Trophoblast cell (in vitro differentiated cells and primary cell): ENCODE data around the gene MAB21L3.
A peak's percentile ranks its signal among the peaks of the same experiment; 100 is the strongest.

Experiments
- DNase-seq, 2 donors: peaks; one replicate each; pipeline ENCODE4 v3.0.0-alpha.2; 2016
- H2AFZ ChIP-seq: 2 replicates; pipeline ENCODE4 v1.6.1; 2013; ENCODE audit warnings: low read length, moderate library complexity, mild to moderate bottlenecking; ENCODE audit not compliant: insufficient read depth, poor library complexity
- H2AK5ac ChIP-seq: 2 replicates; pipeline ENCODE4 v1.6.1; 2013; ENCODE audit warnings: mild to moderate bottlenecking, low read length
- H2BK120ac ChIP-seq: 2 replicates; pipeline ENCODE4 v1.6.1; 2013; ENCODE audit warnings: low read length, mild to moderate bottlenecking, moderate library complexity; ENCODE audit not compliant: insufficient read depth, poor library complexity
- H2BK12ac ChIP-seq: 2 replicates; pipeline ENCODE4 v1.6.1; 2013; ENCODE audit warnings: mild to moderate bottlenecking, low read length, moderate library complexity
- H2BK5ac ChIP-seq: 2 replicates; pipeline ENCODE4 v1.6.1; 2013; ENCODE audit warnings: low read length, low read depth, moderate library complexity, mild to moderate bottlenecking; ENCODE audit not compliant: poor library complexity
- H3K14ac ChIP-seq: 2 replicates; pipeline ENCODE4 v1.6.1; 2013; ENCODE audit warnings: mild to moderate bottlenecking, low read length
- H3K18ac ChIP-seq: 2 replicates; pipeline ENCODE4 v1.6.1; 2013; ENCODE audit warnings: mild to moderate bottlenecking, low read length
- H3K23ac ChIP-seq: 2 replicates; pipeline ENCODE4 v1.6.1; 2013; ENCODE audit warnings: low read length
- H3K27ac ChIP-seq: 2 replicates; pipeline ENCODE4 v1.5.1; 2013; ENCODE audit warnings: low read depth, mild to moderate bottlenecking, inconsistent platforms, low read length, moderate library complexity
- H3K27me3 ChIP-seq: 2 replicates; pipeline ENCODE4 v1.6.1; 2013; ENCODE audit warnings: inconsistent platforms, mild to moderate bottlenecking, low read length, moderate library complexity; ENCODE audit not compliant: insufficient read depth
- H3K36me3 ChIP-seq, 2 experiments: 1 replicate in 1 of 2; 2 replicates in 1 of 2; pipeline ENCODE4 v1.6.1; 2013; ENCODE audit warnings: low read length in 2 of 2, mild to moderate bottlenecking in 2 of 2, moderate library complexity in 1 of 2; ENCODE audit not compliant: insufficient read depth in 2 of 2, control insufficient read depth in 1 of 2
- H3K4ac ChIP-seq: 2 replicates; pipeline ENCODE4 v1.6.1; 2013; ENCODE audit warnings: low read depth, mild to moderate bottlenecking, low read length, moderate library complexity
- H3K4me1 ChIP-seq, 2 experiments: 1 replicate in 1 of 2; 2 replicates in 1 of 2; pipeline ENCODE4 v1.6.1; 2013; ENCODE audit warnings: low read length in 2 of 2, mild to moderate bottlenecking in 2 of 2, moderate library complexity in 1 of 2; ENCODE audit not compliant: insufficient read depth in 2 of 2, control insufficient read depth in 1 of 2
- H3K4me2 ChIP-seq: 2 replicates; pipeline ENCODE4 v1.6.1; 2013; ENCODE audit warnings: inconsistent platforms, mild to moderate bottlenecking, low read length, moderate library complexity
- H3K4me3 ChIP-seq: 2 replicates; pipeline ENCODE4 v1.5.1; 2013; ENCODE audit warnings: mild to moderate bottlenecking, low read depth, low read length, inconsistent platforms
- H3K79me1 ChIP-seq: one replicate; pipeline ENCODE4 v1.6.1; 2013; ENCODE audit warnings: low read length
- H3K79me2 ChIP-seq: 2 replicates; pipeline ENCODE4 v1.6.1; 2013; ENCODE audit warnings: low read length, mild to moderate bottlenecking; ENCODE audit not compliant: control insufficient read depth, insufficient read depth, poor library complexity
- H3K9ac ChIP-seq: 2 replicates; pipeline ENCODE4 v1.6.1; 2013; ENCODE audit warnings: mild to moderate bottlenecking, low read length
- H3K9me3 ChIP-seq: 2 replicates; pipeline ENCODE4 v1.6.1; 2013; ENCODE audit warnings: low read depth, mild to moderate bottlenecking, control low read depth, inconsistent platforms, low read length; ENCODE audit not compliant: insufficient read depth
- H4K12ac ChIP-seq: 2 replicates; pipeline ENCODE4 v1.6.1; 2013; ENCODE audit warnings: low read depth, mild to moderate bottlenecking, low read length, moderate library complexity
- H4K8ac ChIP-seq: 2 replicates; pipeline ENCODE4 v1.6.1; 2013; ENCODE audit warnings: low read depth, mild to moderate bottlenecking, low read length, moderate library complexity
- H4K91ac ChIP-seq: one replicate; pipeline ENCODE4 v1.6.1; 2013; ENCODE audit warnings: low read depth, mild to moderate bottlenecking, low read length, moderate library complexity
- WGBS: extraction: QIAGEN DNeasy Blood & Tissue Kit; methylation state at CpG from one replicate; pipeline ENCODE4 v1.1.7; 2013; ENCODE audit warnings: missing lambda C conversion rate; ENCODE audit not compliant: insufficient read length, insufficient coverage; ENCODE audit errors: extremely low coverage; 5-methylcytosine and 5-hydroxymethylcytosine counted together

The MAB21L3 gene

GRCh38 chr1:116177861-116178260 lies 66.7 kb downstream of the MAB21L3 start:
- H3K4me2 ChIP-seq: no peak overlapping the region
- no peak overlapping the region for H2BK120ac ChIP-seq
- no peak overlapping the region for H3K18ac ChIP-seq
- peak overlapping the region; percentile 41 for H3K9ac ChIP-seq
- H3K14ac ChIP-seq: no peak overlapping the region
- H3K27me3 ChIP-seq: no peaks in the 10 kb centered on the region
- no peak overlapping the region for H3K4me3 ChIP-seq
- H2BK12ac ChIP-seq: no peak overlapping the region
- no peaks in the 10 kb centered on the region for H3K79me1 ChIP-seq
- DNase-seq: no peak
- H3K23ac ChIP-seq: no peak overlapping the region
- H3K4me1 ChIP-seq: peaks cover 6 to 7% of the 10 kb centered on the region in 2 experiments
- no peak overlapping the region for H4K12ac ChIP-seq
- H2BK5ac ChIP-seq: no peak overlapping the region
- no peak overlapping the region for H4K91ac ChIP-seq
- H3K36me3 ChIP-seq: no peaks in the 10 kb centered on the region
- no peak overlapping the region for H2AK5ac ChIP-seq
- no peak overlapping the region for H3K4ac ChIP-seq
- H2AFZ ChIP-seq: no peak overlapping the region
- no peak overlapping the region for H4K8ac ChIP-seq
- H3K9me3 ChIP-seq: peaks cover 2% of the 10 kb centered on the region
- H3K79me2 ChIP-seq: no peaks in the 10 kb centered on the region
- no CpG with 5 or more reads among the region's 3 CpGs for WGBS
- H3K27ac ChIP-seq: no peak overlapping the region

DNA sequence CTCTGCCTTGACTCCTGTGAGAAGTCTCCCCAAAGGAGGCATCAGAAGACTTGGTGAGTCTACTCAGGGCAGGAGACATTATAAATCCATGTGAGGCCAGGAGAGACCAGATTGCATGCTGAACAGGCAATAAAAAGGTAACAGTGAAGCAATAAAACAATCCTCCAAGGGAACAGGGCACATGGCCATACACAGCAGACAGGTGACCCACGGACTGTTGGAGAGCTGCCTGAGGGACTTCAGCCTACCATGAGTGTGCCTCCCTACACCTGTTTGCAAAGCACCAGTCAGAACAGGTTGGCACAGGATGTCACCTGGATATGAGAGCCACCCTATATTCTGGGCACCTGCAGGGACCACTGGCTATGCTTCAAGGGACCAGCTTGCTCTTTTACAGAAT lies 67.6 kb downstream of the MAB21L3 start:
- Histone ChIP-seq H4K12ac (no peak overlapping the region), H4K8ac (no peak overlapping the region), H3K36me3 (no peaks in the 10 kb centered on the region), H2BK5ac (no peak overlapping the region), H3K79me2 (no peaks in the 10 kb centered on the region), H3K27me3 (no peaks in the 10 kb centered on the region), H3K9me3 (peaks cover 2% of the 10 kb centered on the region), H2AK5ac (no peak overlapping the region), H3K14ac (no peak overlapping the region), H3K4me1 (peaks cover 6 to 7% of the 10 kb centered on the region in 2 experiments), H4K91ac (no peak overlapping the region), H2AFZ (no peak overlapping the region), H3K9ac (no peak overlapping the region), H2BK12ac (no peak overlapping the region), H3K4ac (no peak overlapping the region), H3K4me2 (no peak overlapping the region), H3K23ac (no peak overlapping the region), H3K18ac (no peak overlapping the region), H3K79me1 (no peaks in the 10 kb centered on the region), H3K4me3 (no peak overlapping the region), H3K27ac (no peak overlapping the region), H2BK120ac (no peak overlapping the region)
- no peak for DNase-seq
- no CpG with 5 or more reads among the region's 1 CpG for WGBS

- Histone ChIP-seq H3K4me1 (peaks cover 6 to 7% of the 10 kb centered on the region in 2 experiments), H3K4me2 (no peak overlapping the region), H3K14ac (no peak overlapping the region), H3K23ac (no peak overlapping the region), H3K27me3 (no peaks in the 10 kb centered on the region), H3K18ac (no peak overlapping the region), H3K27ac (no peak overlapping the region), H3K9ac (no peak overlapping the region), H2BK12ac (no peak overlapping the region), H2BK120ac (no peak overlapping the region), H3K4ac (no peak overlapping the region), H3K36me3 (no peaks in the 10 kb centered on the region), H2BK5ac (no peak overlapping the region), H3K4me3 (no peak overlapping the region), H4K12ac (no peak overlapping the region), H2AFZ (no peak overlapping the region), H4K8ac (no peak overlapping the region), H3K79me2 (no peaks in the 10 kb centered on the region), H3K9me3 (peaks cover 2% of the 10 kb centered on the region), H4K91ac (no peak overlapping the region), H3K79me1 (no peaks in the 10 kb centered on the region), H2AK5ac (no peak overlapping the region)
- WGBS: no CpG with 5 or more reads among the region's 2 CpGs
- peak in 1 of 2 donors; percentile 18 for DNase-seq
These were observed 68.2 kb downstream of the MAB21L3 start for GRCh38 chr1:116179419-116179818.

- H3K9me3 ChIP-seq: peaks cover 2% of the 10 kb centered on the region
- no peak overlapping the region for H4K91ac ChIP-seq
- no peak overlapping the region for H3K23ac ChIP-seq
- H4K12ac ChIP-seq: no peak overlapping the region
- no peak overlapping the region for H3K9ac ChIP-seq
- no peak overlapping the region for H2BK12ac ChIP-seq
- no peak overlapping the region for H3K4me3 ChIP-seq
- no peak overlapping the region for H2AK5ac ChIP-seq
- H3K79me1 ChIP-seq: no peaks in the 10 kb centered on the region
- no peak overlapping the region for H2BK5ac ChIP-seq
- peaks cover 6 to 7% of the 10 kb centered on the region in 2 experiments for H3K4me1 ChIP-seq
- no peak for DNase-seq
- H3K36me3 ChIP-seq: no peaks in the 10 kb centered on the region
- H3K79me2 ChIP-seq: no peaks in the 10 kb centered on the region
- H3K27me3 ChIP-seq: no peaks in the 10 kb centered on the region
- H4K8ac ChIP-seq: no peak overlapping the region
- no peak overlapping the region for H3K4ac ChIP-seq
- H3K27ac ChIP-seq: no peak overlapping the region
- no peak overlapping the region for H3K14ac ChIP-seq
- no peak overlapping the region for H2AFZ ChIP-seq
- no CpG with 5 or more reads among the region's 3 CpGs for WGBS
- no peak overlapping the region for H3K18ac ChIP-seq
- no peak overlapping the region for H2BK120ac ChIP-seq
- H3K4me2 ChIP-seq: no peak overlapping the region
These were observed 68.8 kb downstream of the MAB21L3 start for GRCh38 chr1:116179964-116180363.
